ENCODE measurements around the gene MNT.

The MNT gene

GRCh38 chr17:2418572-2418971 lies 17.7 kb upstream of the MNT start:
- no peak for DNase-seq (ENCODE audit: low read depth)
- no peak for TF ChIP-seq CTCF (conservative IDR thresholded peaks at IDR 0.05; ENCODE audit: control insufficient read depth, insufficient read depth, low read depth, low read length)
- no peak overlapping the region for H3K4me3 ChIP-seq (ENCODE audit: control insufficient read depth, low read depth, low read length)

- TF ChIP-seq CTCF (conservative IDR thresholded peaks at IDR 0.05; ENCODE audit: control insufficient read depth, insufficient read depth, low read depth, low read length) = peak; percentile 92
- no peak overlapping the region for H3K4me3 ChIP-seq (ENCODE audit: control insufficient read depth, low read depth, low read length)
- DNase-seq (ENCODE audit: low read depth) = peak; percentile 87
Measured at GRCh38 chr17:2416010-2416734, 15.3 kb upstream of the MNT start.

- no peak for DNase-seq (ENCODE audit: low read depth)
- H3K4me3 ChIP-seq (ENCODE audit: control insufficient read depth, low read depth, low read length) = no peak overlapping the region
- TF ChIP-seq CTCF (conservative IDR thresholded peaks at IDR 0.05; ENCODE audit: control insufficient read depth, insufficient read depth, low read depth, low read length) = no peak
Measured at GRCh38 chr17:2415081-2415480, 14.2 kb upstream of the MNT start.

- no peak overlapping the region for H3K4me3 ChIP-seq (ENCODE audit: control insufficient read depth, low read depth, low read length)
- no peak for DNase-seq (ENCODE audit: low read depth)
- TF ChIP-seq CTCF (conservative IDR thresholded peaks at IDR 0.05; ENCODE audit: control insufficient read depth, insufficient read depth, low read depth, low read length) = no peak
Measured at GRCh38 chr17:2414446-2415064, 13.7 kb upstream of the MNT start.

GRCh38 chr17:2412561-2413021 lies 11.7 kb upstream of the MNT start:
- H3K4me3 ChIP-seq (ENCODE audit: control insufficient read depth, low read depth, low read length) = no peak overlapping the region
- DNase-seq (ENCODE audit: low read depth) = no peak
- no peak for TF ChIP-seq CTCF (conservative IDR thresholded peaks at IDR 0.05; ENCODE audit: control insufficient read depth, insufficient read depth, low read depth, low read length)

GRCh38 chr17:2410951-2411350 lies 10.1 kb upstream of the MNT start:
- H3K4me3 ChIP-seq (ENCODE audit: control insufficient read depth, low read depth, low read length) = no peak overlapping the region
- no peak for DNase-seq (ENCODE audit: low read depth)
- no peak for TF ChIP-seq CTCF (conservative IDR thresholded peaks at IDR 0.05; ENCODE audit: control insufficient read depth, insufficient read depth, low read depth, low read length)
